Stimulated activated naive B cell treated with anti-CD40 and anti-IgM and Interleukin-4, amounts not matched to agents 10 μg/mL and 1 μg/mL and 100 μg/mL, for 72 hours (primary cell): ENCODE measurements around the gene OR6N2.

Experiments
- ATAC-seq, 2 donors: fragments of 150-1000 bp; cut with Tn5 transposase; replicated peaks; 2 replicates each; pipeline ENCODE4 v1.10.0; 2021; ENCODE audit warnings: moderate library complexity in 1 of 2
- DNase-seq: peaks from one replicate; pipeline ENCODE4 v3.0.0; 2021
- H3K27ac Mint-ChIP-seq: one replicate; pipeline ENCODE4 v1.8.0; 2022; ENCODE audit warnings: mild to moderate bottlenecking, mixed read lengths
- H3K27me3 Mint-ChIP-seq, 2 donors: one replicate each; pipeline ENCODE4 v1.8.0; 2022; ENCODE audit warnings: mixed read lengths in 2 of 2
- H3K36me3 Mint-ChIP-seq, 2 donors: one replicate each; pipeline ENCODE4 v1.8.0; 2022; ENCODE audit warnings: mixed read lengths in 2 of 2, mild to moderate bottlenecking in 1 of 2
- H3K4me1 Mint-ChIP-seq, 2 donors: one replicate each; pipeline ENCODE4 v1.8.0; 2022; ENCODE audit warnings: mixed read lengths in 2 of 2, mild to moderate bottlenecking in 1 of 2
- H3K4me3 Mint-ChIP-seq, 2 donors: one replicate each; pipeline ENCODE4 v1.8.0; 2022; ENCODE audit warnings: mild to moderate bottlenecking in 2 of 2, mixed read lengths in 2 of 2, moderate library complexity in 1 of 2
- H3K9me3 Mint-ChIP-seq, 2 donors: one replicate each; pipeline ENCODE4 v1.8.0; 2022; ENCODE audit warnings: mixed read lengths in 2 of 2, mild to moderate bottlenecking in 1 of 2

Gene OR6N2, protein sequence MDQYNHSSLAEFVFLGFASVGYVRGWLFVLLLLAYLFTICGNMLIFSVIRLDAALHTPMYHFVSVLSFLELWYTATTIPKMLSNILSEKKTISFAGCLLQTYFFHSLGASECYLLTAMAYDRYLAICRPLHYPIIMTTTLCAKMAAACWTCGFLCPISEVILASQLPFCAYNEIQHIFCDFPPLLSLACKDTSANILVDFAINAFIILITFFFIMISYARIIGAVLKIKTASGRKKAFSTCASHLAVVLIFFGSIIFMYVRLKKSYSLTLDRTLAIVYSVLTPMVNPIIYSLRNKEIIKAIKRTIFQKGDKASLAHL

DNA sequence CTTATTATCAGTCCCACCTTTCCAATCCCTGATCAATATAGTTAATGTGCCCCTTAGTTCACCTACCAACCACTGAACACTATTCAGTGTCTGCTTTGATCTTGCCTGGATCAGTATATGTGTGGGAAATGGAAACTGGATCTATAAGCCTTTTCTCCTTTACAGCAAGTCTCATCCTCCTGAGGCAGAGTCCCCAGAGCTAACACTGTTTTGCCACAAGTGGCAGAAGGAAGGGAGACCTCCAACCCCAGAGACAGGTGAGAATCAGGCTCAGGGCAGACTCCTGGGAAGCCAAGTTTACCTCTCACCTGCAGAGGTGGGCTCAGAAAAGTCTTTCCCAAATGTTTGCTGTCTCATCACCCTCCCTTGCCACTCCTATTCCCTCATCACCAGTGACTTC, at the start of gene OR6N2:
TSS of gene OR6N2 (minus strand) at position 101 of the 400 bp plus-strand sequence. CDS start 3,569 bp downstream, outside the sequence.
- H3K27ac Mint-ChIP-seq, result no peak within 1 kb of the TSS
- no peaks in the 10 kb centered on the region for H3K4me1 Mint-ChIP-seq
- H3K36me3 Mint-ChIP-seq, result no peaks in the 10 kb centered on the region
- H3K4me3 Mint-ChIP-seq, result no peak within 1 kb of the TSS
- no peaks in the 10 kb centered on the region for H3K9me3 Mint-ChIP-seq
- peaks cover 12 to 18% of the 10 kb centered on the region in 2 donors for H3K27me3 Mint-ChIP-seq
- no peak for ATAC-seq
- no peak for DNase-seq

GRCh38 chr1:158830074-158830677, 49.2 kb upstream of the OR6N2 start:
- H3K4me1 Mint-ChIP-seq, result peaks cover 9 to 16% of the 10 kb centered on the region in 2 donors
- peaks cover 0 to 4% of the 10 kb centered on the region in 2 donors for H3K27me3 Mint-ChIP-seq
- H3K27ac Mint-ChIP-seq, result no peak overlapping the region
- H3K4me3 Mint-ChIP-seq, result no peak overlapping the region
- H3K9me3 Mint-ChIP-seq, result peaks cover 10 to 16% of the 10 kb centered on the region in 2 donors
- DNase-seq (no peak), ATAC-seq (peak; percentile 67 to 72)
- H3K36me3 Mint-ChIP-seq, result peaks cover 12 to 21% of the 10 kb centered on the region in 2 donors

GRCh38 chr1:158821723-158822122, 40.7 kb upstream of the OR6N2 start:
- no peak for DNase-seq
- Mint-ChIP-seq H3K9me3 (peaks cover 0 to 1% of the 10 kb centered on the region in 2 donors), H3K27me3 (peaks cover 10 to 24% of the 10 kb centered on the region in 2 donors), H3K27ac (no peak overlapping the region), H3K36me3 (no peaks in the 10 kb centered on the region), H3K4me1 (no peaks in the 10 kb centered on the region), H3K4me3 (no peak overlapping the region)
- ATAC-seq, result no peak

DNA sequence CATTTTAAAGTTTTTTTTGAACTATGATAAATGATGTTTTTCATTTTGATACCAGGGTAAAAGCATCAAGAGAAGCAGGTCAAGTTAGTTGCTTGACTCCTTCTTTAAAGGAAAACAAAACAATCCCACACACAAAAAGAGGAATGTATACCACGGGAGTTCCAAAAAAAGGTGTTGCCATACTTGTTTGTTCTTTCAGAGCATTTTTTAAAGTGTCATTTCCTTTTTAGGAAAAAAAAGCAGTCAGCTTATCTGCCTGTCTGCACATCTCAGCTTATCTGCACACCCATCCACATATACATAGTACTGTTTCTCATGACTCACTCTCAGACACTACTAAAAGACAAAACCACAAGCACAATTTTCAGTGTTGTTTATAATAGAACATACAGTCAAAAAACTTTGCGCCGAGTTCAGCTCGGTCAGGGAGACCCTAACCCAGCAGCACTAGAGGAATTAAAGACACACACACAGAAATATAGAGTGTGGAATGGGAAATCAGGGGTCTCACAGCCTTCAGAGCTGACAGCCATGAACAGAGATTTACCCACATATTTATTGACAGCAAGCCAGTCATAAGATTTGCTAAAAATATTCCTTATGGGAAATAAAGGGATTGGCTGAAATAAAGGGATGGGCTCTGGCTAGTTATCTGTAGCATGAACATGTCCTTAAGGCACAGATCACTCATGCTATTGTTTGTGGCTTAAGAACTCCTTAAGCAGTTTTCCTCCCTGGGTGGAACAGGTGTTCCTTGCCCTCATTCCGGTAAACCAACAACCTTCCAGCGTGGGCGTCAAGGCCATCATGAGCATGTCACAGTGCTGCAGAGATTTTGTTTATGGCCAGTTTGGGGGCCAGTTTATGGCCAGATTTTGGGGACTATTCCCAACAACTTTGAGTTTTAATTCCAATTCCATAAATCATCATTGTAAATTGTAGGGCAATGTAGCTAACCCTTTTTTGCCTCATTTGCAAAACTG, 38.7 kb upstream of the OR6N2 start:
- DNase-seq, result no peak
- no peak for ATAC-seq
- Mint-ChIP-seq H3K4me1 (no peaks in the 10 kb centered on the region), H3K4me3 (no peak overlapping the region), H3K9me3 (no peaks in the 10 kb centered on the region), H3K36me3 (no peaks in the 10 kb centered on the region), H3K27me3 (peaks cover 10 to 16% of the 10 kb centered on the region in 2 donors), H3K27ac (no peak overlapping the region)

GRCh38 chr1:158818975-158819431, 38.0 kb upstream of the OR6N2 start:
- Mint-ChIP-seq H3K9me3 (no peaks in the 10 kb centered on the region), H3K4me3 (no peak overlapping the region), H3K27me3 (peaks cover 8 to 10% of the 10 kb centered on the region in 2 donors), H3K36me3 (no peaks in the 10 kb centered on the region), H3K4me1 (no peaks in the 10 kb centered on the region), H3K27ac (no peak overlapping the region)
- DNase-seq (no peak), ATAC-seq (no peak)

GRCh38 chr1:158818560-158818959, 37.6 kb upstream of the OR6N2 start:
- H3K27me3 Mint-ChIP-seq, result peaks cover 4 to 7% of the 10 kb centered on the region in 2 donors
- H3K9me3 Mint-ChIP-seq, result no peaks in the 10 kb centered on the region
- H3K27ac Mint-ChIP-seq, result no peak overlapping the region
- no peaks in the 10 kb centered on the region for H3K4me1 Mint-ChIP-seq
- DNase-seq, result no peak
- H3K4me3 Mint-ChIP-seq, result no peak overlapping the region
- H3K36me3 Mint-ChIP-seq, result no peaks in the 10 kb centered on the region
- no peak for ATAC-seq

DNA sequence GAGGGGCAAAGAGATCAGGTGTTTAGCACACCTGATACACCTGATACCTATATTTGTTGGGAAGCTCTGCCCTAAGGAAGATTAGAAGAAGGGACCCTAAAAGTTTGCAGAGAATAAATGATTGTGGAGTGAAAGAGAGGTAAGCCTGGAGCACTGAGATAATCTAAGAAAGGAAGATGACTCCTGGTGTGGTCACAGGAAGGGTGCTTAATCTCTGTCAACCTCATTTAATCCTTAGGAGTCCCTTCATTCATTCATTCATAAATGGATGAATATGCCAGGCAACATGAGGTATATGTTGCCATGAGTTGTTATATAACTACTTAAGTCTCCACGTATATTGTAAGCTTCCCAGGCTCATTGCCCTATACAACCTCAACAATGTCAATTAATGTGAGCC, 34.0 kb upstream of the OR6N2 start:
- H3K4me1 Mint-ChIP-seq, result no peaks in the 10 kb centered on the region
- no peak for ATAC-seq
- DNase-seq, result no peak
- H3K4me3 Mint-ChIP-seq, result no peak overlapping the region
- H3K27ac Mint-ChIP-seq, result no peak overlapping the region
- no peaks in the 10 kb centered on the region for H3K36me3 Mint-ChIP-seq
- H3K9me3 Mint-ChIP-seq, result no peaks in the 10 kb centered on the region
- H3K27me3 Mint-ChIP-seq, result no peaks in the 10 kb centered on the region

DNA sequence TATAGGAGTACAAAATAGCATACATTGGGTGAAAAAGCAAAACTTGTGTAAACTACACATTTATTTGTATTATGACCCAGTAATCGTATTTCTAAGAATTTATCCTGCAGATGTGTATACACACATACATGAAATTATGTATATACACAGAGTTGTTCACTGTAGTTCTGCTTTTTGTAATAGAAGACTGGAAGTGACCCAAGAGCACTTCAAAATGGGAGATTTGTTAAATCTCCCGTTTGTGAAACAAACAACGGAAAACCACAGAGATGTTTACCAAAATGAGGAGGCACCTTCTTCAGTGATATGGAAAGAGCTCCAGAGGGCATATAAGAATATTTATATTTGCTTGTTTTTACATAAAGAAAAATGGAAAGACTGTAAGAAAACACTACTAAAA, 32.2 kb upstream of the OR6N2 start:
- Mint-ChIP-seq H3K27ac (no peak overlapping the region), H3K27me3 (no peaks in the 10 kb centered on the region), H3K9me3 (no peaks in the 10 kb centered on the region), H3K4me1 (no peaks in the 10 kb centered on the region), H3K4me3 (no peak overlapping the region), H3K36me3 (no peaks in the 10 kb centered on the region)
- ATAC-seq, result no peak
- DNase-seq, result no peak

- H3K27ac Mint-ChIP-seq, result no peak overlapping the region
- DNase-seq (no peak), ATAC-seq (no peak)
- no peaks in the 10 kb centered on the region for H3K4me1 Mint-ChIP-seq
- H3K9me3 Mint-ChIP-seq, result no peaks in the 10 kb centered on the region
- H3K27me3 Mint-ChIP-seq, result no peaks in the 10 kb centered on the region
- no peak overlapping the region for H3K4me3 Mint-ChIP-seq
- H3K36me3 Mint-ChIP-seq, result no peaks in the 10 kb centered on the region
Observed at GRCh38 chr1:158812336-158812735, 31.3 kb upstream of the OR6N2 start.

DNA sequence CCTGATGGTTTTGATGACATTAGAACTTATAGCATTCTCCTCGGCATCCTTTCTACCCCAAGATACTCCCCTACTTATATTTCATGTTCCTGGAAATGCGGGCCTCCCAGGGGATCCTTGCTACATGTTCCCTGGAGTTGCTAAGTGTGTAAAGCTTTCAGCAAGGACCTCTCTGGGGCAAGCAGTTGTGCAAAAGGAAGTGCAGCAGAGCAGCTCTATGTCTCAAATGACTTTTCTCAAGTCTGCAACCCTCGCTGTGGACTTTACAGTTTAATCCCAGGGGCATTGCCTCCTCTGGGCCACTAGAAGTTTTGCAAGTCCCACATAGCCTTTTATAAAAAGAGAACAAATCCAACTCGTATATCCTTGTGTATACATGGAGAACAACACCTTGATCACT, 29.3 kb upstream of the OR6N2 start:
- Mint-ChIP-seq H3K4me3 (no peak overlapping the region), H3K36me3 (no peaks in the 10 kb centered on the region), H3K27ac (no peak overlapping the region), H3K27me3 (no peaks in the 10 kb centered on the region), H3K9me3 (no peaks in the 10 kb centered on the region), H3K4me1 (no peaks in the 10 kb centered on the region)
- ATAC-seq (no peak), DNase-seq (no peak)

DNA sequence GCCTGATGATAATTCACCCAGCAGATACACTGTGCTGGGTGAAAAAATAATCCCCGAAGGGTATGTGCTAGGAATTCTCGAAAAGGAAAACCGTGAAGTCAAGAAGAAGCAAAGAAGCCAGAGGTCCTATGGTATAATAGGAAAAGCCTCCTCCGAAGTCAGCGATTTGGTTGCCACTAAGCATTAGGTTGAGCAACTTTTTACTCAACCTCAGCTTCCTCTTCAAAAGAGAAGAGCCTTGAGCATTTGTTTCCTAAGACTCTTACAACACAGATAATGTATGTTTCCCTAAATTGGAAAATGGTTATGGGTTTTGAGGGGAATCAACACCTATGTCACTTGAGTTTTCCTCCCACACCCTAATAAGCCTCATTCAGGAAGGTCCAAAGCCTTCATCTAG, 28.9 kb upstream of the OR6N2 start:
- no peaks in the 10 kb centered on the region for H3K27me3 Mint-ChIP-seq
- no peak overlapping the region for H3K4me3 Mint-ChIP-seq
- H3K4me1 Mint-ChIP-seq, result no peaks in the 10 kb centered on the region
- no peak overlapping the region for H3K27ac Mint-ChIP-seq
- H3K36me3 Mint-ChIP-seq, result no peaks in the 10 kb centered on the region
- no peak for ATAC-seq
- DNase-seq, result no peak
- no peaks in the 10 kb centered on the region for H3K9me3 Mint-ChIP-seq

DNA sequence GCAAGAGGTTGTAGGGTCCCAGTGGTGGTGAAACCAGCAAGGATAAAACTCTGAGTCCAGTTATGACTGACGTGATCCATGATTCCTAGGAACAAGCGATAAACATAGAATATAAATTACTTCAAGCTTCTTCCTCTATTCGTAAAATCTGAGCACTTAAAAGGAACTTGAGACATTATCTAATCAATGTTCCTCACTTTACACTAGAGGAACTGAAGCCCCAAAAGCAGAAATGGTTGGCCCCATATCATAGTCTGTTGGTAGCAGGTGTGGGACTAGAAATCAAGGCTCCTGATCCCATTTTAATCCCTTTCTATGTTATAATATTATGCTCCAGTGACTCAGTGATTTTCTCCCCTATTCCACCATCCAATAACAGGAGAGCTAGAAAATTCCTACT, 28.3 kb upstream of the OR6N2 start:
- Mint-ChIP-seq H3K27ac (no peak overlapping the region), H3K9me3 (no peaks in the 10 kb centered on the region), H3K27me3 (no peaks in the 10 kb centered on the region), H3K36me3 (no peaks in the 10 kb centered on the region), H3K4me3 (no peak overlapping the region), H3K4me1 (no peaks in the 10 kb centered on the region)
- ATAC-seq (no peak), DNase-seq (no peak)

GRCh38 chr1:158806916-158807536, 26.0 kb upstream of the OR6N2 start:
- Mint-ChIP-seq H3K36me3 (no peaks in the 10 kb centered on the region), H3K9me3 (no peaks in the 10 kb centered on the region)

DNA sequence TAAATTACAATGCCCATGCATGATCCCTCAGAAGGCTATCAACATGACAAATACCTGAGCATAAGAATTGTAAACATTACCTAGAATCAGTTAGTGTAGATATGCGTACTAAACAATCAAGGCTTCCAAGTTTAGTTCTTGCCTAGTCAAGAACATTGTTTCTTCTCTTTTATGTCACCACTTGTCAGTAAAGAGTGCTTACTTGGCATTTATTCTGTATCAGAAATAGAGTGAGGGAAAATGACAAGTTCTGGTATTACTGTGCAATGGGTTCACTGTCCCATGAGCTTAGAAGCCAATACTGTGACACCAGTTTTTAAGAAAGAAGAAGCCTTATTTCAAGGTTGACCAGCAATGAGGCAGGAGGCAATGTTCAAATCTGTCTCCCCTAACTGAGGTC, 22.7 kb upstream of the OR6N2 start:
- ATAC-seq, result no peak
- H3K36me3 Mint-ChIP-seq, result no peaks in the 10 kb centered on the region
- no peak overlapping the region for H3K27ac Mint-ChIP-seq
- no peak for DNase-seq
- H3K9me3 Mint-ChIP-seq, result no peaks in the 10 kb centered on the region
- peaks cover 7 to 18% of the 10 kb centered on the region in 2 donors for H3K27me3 Mint-ChIP-seq
- H3K4me3 Mint-ChIP-seq, result no peak overlapping the region
- H3K4me1 Mint-ChIP-seq, result peaks cover 0 to 5% of the 10 kb centered on the region in 2 donors

More at GRCh38 chr1:158806916-158807536, 26.0 kb upstream of the OR6N2 start:
- DNase-seq (no peak), ATAC-seq (no peak)
- no peak overlapping the region for H3K4me3 Mint-ChIP-seq
- H3K27me3 Mint-ChIP-seq, result peaks cover 7 to 14% of the 10 kb centered on the region in 2 donors
- no peak overlapping the region for H3K27ac Mint-ChIP-seq
- no peaks in the 10 kb centered on the region for H3K4me1 Mint-ChIP-seq
